DOHH2 (cell line): ENCODE results near the gene SSH2.

ENCODE experiments used
- CTCF ChIP-seq: fragments of 200-600 bp; sonication (generic); IDR thresholded peaks from one replicate; pipeline ENCODE4 v1.5.1; 2014; ENCODE audit warnings: antibody characterized with exemption, mild to moderate bottlenecking, low read depth, low read length; ENCODE audit not compliant: poor library complexity, severe bottlenecking
- EZH2phosphoT487 ChIP-seq: fragments of 200-600 bp; sonication (generic); IDR thresholded peaks from 2 replicates; pipeline ENCODE4 v1.6.1; 2017; ENCODE audit warnings: borderline replicate concordance, mild to moderate bottlenecking, antibody characterized with exemption, low read length, moderate library complexity, mixed read lengths

GRCh38 chr17:29760279-29761039 is 169.6 kb downstream of the SSH2 start:
- TF ChIP-seq CTCF (no peak), EZH2phosphoT487 (no peak)
